GM18858 (cell line): ENCODE results near the gene SMIM22.
A peak's percentile ranks its signal among the peaks of the same experiment; 100 is the strongest.
"Not testable (repeated sequence)": the region's sequence is repeated elsewhere in the genome, so short reads cannot be mapped to it uniquely, and the experiment has no call there.

Experiments used
- ATAC-seq: cut with Tn5 transposase; IDR thresholded peaks from one replicate; pipeline ENCODE4 v1.9.1; 2021; ENCODE audit not compliant: unreplicated experiment

SMIM22 gene

DNA sequence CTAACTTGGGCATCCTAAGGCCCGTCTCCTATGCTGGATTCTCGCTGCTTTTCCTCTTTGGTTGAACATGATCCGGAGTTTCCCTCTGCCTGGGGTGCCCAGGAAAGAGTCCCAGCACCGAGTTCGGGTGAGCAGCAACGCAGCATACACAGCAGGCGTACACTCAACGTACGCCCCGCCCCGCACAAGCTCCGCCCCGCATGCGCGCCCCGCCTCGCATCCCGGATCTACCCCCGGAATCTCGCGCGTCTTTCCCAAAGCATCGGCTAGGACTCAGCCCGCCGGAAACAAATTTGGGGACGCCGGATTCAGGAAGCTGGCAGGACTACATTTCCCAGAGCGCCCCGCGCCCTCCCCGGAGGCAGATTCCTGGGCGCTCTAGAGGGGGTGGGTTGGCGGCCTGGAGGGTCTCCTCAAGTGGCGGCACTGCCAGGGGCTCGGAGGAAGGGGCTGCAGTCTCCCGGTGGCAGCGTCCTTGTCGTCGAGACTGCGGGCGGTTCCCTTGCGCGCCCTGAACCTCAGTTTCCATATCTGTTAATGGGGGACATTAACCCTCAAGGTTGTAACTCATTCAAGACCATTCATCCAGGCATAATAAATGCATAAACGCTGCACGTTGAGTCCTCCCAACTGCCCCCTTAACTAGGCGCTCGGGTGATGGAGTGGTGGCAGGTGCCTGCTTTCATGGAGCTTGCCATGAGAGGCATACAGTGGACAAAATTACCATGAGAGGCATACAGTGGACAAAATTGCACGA is 26.4 kb upstream of the SMIM22 start:
- peak; percentile 43 for ATAC-seq

DNA sequence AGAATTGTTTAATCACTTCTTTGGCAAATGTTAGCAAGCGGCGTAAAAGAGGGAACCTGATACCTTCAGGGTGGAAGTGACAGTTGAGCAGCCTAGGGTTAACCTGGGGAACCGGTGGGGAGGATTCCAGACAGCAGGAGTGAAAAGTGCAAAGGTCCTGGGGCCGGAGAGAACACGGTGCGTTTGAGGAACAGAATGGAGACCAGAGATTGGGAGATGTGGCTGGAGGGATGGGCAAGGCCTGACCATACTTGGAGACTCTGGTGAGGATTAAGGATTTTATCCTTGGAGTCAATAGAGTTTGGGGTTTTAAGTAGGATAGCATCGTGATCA is 25.9 kb upstream of the SMIM22 start:
- no peak for ATAC-seq

DNA sequence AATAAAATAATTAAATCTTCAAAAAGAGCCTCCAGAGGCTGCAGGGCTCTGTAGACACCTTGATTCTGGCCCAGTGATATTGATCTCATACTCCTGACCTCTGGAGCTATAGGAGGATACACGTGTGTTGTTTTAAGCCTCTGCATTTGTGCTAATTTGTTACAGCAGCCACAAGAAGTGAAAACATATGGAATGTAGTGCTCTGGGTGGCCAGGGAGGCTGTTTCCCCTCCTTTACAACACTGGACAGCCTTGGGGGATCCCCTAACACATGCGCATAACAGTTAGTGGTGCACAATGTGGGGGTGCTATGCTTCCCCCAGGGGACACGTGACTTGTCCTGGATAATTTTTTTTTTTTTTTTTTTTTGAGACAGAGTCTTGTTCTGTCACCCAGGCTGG is 23.5 kb upstream of the SMIM22 start:
- ATAC-seq = no peak

DNA sequence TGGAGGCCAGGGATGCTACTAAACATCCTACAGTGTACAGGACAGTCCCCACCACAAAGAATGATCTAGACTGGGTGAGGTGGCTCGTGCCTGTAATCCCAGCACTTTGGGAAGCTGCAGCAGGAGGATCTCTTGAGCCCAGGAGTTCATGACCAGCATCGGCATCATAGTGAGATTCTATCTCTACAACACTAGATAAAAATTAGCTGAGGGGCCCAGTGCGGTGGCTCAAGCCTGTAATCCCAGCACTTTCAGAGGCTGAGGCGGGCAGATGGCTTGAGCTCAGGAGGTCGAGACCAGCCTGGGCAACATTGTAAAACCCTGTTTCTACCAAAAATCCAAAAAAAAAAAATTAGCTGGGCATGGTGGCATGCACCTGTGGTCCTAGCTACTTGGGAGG is 22.8 kb upstream of the SMIM22 start:
- no peak for ATAC-seq

DNA sequence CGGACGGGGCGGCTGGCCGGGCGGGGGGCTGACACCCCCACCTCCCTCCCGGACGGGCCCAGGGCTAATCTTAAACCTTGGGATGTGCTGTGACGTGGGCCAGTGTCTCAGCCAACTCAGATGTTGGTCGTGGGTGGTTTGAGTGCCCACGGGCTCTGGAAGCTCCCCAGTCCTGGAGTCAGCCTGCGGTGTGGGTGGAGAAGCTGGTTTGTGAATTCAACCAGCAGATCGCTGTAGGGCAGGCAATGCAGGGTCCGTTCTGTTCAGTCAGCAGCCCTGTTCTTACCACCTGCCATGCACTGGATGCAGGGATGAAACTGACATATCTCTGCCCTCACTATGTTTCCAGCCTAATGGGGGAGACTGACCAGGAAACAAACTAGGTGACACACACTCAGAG is 20.2 kb upstream of the SMIM22 start:
- ATAC-seq = no peak

DNA sequence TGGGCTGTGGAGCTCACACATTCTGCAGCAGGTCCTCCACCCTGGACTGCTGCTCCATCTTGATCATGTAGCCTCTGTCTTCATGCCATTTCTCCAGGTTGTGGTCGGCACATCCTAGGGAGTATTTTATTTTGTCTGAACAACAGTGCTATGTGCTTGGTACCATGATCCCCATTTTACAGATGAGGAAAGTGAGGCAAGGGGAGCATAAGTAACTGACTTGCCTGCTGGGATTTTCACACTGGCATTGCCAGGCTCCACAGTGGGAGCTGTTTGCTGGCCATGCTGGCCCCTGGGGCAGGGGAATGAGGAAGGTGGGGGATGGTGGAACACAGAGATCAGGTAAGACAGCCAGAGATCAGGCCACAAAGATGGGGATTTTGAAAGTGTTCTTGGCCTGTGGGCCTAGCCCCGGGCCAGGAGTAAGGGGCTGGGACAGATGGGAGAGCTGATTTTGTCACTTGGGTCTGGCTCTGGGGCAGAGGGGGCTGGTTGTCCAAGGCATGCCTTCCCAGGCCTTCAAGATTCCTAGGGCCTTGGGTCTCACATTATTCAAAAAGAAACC is 18.9 kb upstream of the SMIM22 start:
- ATAC-seq = no peak

DNA sequence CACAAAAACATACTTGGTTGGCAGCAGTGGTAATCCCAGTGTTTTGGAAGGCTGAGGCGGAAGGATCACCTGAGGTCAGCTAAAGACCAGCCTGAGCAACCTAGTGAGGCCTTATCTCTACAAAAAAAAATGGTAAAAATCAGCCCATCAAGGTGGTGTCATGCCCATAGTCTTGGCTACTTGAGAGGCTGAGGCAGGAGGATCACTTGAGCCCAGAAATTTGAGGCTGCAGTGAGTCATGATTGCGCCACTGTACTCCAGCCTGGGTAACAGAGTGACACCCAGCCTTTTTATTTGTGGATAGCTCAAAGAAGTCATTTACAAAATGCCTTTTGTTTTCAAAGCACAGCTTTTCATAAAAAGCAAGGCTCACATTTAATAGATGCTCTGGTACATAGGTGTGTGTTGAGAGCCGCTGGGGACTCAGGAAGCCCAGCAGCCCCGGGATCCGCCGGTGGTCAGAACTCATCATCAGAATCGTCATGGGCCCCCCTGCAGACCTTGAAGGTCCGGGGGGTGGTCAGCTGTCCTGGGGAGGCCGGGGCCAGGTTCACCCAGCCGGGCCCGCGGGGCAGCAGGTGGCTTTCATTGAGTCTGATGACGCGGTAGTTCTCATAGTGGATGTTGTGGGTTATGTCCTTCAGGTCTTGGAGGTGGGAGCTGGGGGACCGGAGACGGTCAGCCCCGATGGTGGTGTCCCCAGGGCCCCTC is 17.7 kb upstream of the SMIM22 start:
- ATAC-seq = no peak

DNA sequence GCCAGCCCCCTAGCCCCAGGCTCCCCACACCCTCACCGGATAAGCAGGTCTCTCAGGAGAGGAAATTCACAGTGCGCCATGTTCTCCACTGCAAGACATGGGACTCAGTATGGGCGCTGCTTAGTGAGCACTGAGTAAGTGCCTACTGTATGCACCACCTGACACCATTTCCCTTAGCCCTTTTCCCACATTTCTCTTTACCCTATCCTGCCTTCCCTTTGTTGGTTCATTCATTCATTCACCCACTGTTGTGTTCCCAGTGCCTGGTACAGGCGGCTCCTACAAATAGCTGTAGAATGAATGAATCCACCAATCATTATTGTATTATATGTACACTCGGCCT is 17.1 kb upstream of the SMIM22 start:
- ATAC-seq = no peak

DNA sequence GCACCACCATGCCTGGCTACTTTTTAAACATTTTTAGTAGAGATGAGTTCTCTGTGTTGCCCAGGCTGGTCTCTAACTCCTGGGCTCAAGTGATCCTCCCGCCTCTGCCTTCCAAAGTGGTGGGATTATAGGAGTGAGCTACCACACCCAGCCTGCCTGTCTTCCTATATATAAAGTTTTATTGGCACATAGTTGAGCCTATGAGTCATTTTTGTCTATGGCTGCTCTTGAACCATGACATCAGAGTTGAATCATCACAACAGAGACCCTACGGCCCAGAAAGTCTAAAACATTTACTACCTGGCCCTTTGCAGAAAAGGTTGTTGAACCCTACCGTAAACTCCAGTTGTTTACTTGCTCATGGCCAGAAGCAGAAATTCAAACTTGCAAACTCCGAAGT is 14.9 kb upstream of the SMIM22 start:
- ATAC-seq = no peak

DNA sequence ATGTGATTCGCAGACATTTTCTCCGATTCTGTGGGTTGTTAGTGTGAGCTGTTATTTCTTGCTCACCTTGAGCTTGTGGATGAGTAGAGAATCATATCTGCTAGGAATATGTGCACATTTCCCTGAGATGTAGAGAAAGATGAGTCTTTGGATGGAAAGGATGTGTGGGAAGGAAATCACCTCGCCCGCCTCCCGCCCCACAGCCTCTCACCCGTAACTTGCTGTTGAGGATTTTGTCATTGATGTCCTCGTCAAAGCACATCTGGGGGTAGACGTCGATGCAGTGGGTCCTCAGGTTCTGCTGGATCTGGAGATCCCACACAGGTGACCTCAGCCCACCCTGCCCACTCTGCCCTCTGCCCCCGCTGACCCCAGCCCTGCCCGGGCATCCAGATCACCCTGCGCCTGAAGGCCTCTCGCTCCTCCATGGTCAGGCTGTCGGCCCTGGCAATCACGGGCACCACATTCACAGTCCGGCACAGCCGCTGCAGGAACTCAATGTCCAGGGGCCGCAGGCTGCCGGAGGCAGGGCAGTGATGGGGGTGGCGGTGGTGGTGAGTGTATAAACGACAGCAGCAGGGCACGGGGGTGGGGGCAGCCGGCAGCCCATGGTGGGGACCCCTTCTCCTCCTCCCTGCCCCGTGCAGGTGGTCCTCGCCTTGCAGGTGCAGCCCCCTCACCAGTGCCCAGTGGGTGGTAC is 11.8 kb upstream of the SMIM22 start:
- ATAC-seq = no peak

DNA sequence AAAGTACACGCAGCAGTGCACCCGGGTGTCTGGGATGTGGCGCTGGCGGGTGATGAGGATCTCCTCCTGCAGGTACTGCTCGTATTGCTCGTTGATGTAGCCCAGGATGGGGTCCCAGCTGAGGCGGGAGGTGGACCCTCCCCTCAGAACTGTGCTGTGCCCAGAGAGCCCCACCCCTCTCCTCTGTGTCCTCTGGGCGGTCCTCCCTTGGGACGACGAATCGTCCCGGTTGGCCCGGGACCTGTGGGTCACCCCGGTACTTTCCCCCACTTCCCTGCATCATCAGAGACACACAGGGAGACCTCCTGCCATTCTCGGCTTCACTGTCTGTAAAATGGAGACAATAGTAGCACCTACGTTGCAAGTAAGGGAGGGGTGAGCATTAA is 11.2 kb upstream of the SMIM22 start:
- no peak for ATAC-seq

DNA sequence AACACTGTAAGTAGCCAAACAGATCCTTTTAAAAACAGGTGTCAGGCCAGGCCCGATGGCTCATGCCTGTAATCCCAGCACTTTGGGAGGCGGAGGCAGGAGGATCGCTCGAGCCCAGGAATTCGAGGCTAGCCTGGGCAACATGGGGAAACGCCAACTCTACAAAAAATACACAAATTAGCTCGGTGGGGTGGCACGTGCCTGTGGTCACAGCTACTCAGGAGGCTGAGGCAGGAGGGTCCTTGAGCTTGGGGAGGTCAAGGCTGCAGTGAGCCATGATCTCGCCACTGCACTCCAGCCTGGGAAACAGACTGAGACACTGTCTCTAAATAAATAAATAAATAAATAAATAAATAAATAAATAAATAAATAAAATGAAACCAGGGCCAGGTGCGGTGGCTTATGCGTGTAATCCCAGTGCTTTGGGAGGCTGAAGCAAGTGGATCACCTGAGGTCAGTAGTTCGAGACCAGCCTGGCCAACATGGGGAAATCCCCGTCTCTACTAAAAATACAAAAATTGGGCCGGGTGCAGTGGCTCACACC is 10.7 kb upstream of the SMIM22 start:
- not testable (repeated sequence) for ATAC-seq

DNA sequence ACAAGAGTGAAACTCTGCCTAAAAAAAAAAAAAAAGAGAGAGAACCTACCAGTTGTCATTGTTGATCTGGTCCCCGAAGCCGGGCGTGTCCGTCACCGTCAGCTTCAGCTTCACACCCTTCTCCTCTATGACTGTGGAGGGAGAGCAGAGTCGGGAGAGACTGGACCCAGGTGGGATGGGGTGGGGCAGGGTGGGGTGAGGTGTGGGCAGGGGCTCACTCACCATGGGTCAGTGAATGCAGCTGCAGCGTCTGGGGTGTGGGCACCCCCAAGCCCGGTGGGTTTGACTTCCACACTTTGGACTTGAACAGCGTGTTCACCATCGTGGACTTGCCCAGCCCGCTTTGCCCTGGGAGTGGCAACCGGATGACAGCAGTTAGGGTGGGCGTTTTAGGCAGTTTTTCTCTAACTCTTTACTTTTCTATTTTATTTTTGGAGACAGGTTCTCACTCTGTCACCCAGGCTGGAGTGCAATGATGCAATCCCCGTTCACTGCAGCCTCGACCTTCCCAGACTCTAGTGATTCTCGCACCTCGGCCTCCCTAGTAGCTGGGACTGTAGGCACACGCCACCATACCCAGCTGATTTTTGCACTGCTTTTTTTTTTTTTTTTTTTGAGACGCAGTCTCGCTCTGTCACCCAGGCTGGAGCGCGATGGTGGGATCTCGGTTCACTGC is 9.3 kb upstream of the SMIM22 start:
- ATAC-seq = no peak

DNA sequence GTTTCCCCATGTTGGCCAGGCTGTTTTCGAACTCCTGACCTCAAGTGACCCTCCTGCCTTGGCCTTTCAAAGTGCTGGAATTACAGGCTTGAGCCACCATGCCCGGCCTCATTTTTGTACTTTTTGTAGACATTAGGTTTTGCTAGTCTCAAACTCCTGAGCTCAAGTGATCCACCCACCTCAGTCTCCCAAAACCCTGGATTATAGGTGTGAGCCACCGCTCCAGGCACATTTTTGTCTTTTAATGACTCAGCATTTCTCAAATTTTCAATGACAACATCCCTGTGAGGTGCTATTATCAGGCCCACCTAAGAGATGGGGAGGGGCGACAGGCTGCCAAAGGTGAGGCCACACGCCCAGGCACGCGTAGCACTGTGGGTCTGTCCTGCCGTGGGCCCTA is 8.1 kb upstream of the SMIM22 start:
- no peak for ATAC-seq

DNA sequence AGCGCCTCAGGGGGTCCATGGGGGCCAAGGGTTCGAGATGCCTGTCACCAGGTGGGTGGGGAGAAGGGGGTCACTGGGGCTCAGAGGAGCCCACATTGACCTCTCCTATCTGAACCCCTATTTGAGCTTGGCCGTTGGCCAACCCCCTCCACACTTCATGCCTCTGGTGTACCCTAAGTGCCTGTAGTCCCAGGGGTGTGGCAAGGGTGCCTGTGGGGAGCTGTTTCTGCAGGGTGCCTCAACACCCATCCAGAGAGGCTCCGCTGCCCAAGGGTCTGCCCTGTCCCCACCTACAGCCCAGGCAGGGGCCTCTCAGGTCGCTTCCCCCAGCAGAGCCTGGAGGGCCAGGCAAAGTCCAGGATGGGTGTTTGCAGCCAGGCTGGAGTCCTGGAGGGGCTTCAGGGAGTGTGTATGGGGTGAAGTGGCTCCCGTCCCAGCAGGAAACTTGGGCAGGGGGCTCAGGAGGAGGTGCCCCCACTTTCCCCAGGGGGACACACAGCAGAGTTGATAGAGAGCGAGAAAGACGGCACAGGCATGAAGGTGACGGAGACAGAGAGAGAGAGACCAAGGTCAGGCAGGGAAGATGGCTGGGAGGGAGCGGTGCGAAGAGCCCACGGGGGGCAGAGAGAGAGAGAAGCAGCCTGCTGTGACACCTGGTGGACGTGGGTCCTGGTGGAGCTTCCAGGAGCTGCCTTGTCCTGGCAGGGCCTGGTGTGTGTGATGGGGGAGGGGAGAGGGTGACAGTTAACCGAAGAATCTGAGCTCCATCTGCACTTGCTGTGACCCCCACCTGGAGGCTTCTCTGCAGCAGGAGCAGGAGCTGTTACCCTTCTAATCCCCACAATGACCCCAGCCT is 7.3 kb upstream of the SMIM22 start, which contains the start of gene SEPTIN12:
TSS of gene SEPTIN12 (minus strand) at position 719 of the 856 bp plus-strand sequence. CDS start at position 19, 700 bp downstream.
- ATAC-seq = no peak

DNA sequence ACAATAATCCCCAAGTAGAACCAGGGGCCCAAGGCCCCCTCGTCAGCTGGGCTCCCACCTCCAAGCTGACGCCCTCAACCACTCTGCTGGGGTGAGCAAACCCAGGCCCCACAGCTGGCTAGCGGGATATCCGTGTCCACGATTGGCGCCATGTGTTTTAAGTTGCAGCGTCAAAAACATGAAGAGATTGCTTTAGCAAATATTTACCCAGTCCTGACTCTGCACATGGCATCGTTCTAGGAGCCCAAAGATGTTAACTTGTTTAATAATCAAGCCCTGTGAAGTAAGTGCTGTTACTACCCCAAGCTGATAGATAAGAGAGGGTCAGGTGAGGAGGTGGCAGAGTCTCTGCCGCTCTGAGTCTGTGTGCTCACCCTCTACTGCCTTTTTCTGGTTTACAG is 6.7 kb upstream of the SMIM22 start:
- ATAC-seq = no peak

DNA sequence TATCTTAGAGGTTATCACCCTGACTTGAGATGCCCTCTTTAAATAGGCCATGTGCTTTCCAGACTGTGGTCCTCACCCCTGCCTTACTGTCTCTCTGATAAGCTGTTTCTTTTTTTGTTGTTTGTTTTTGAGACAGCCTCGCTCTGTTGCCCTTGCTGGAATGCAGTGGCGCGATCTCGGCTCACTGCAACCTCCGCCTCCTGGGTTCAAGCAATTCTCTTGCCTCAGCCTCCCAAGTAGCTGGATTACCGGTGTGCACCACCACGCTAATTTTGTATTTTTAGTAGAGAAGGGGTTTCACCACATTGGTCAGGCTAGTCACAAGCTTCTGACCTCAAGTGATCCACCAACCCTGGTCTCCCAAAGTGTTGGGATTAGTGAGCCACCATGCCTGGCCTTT is 6.3 kb upstream of the SMIM22 start:
- ATAC-seq = no peak

DNA sequence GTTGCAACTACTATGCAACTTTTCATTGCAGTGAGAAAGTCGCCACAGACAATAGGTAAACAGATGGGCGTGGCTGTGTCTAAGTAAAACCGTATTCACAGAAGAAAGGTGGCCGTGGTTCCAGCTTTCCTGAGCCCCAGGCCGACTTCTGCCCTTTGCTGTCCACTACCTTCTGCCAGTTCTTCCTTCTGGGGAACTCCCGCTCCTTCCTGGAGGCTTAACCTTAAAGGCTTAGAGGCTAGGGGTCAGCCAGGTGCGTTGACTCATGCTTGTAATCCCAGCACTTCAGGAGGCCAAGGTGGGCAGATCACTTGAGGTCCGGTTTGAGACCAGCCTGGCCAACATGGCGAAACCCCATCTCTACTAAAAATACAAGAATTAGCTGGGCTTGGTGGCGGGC is 4.9 kb upstream of the SMIM22 start:
- no peak for ATAC-seq

DNA sequence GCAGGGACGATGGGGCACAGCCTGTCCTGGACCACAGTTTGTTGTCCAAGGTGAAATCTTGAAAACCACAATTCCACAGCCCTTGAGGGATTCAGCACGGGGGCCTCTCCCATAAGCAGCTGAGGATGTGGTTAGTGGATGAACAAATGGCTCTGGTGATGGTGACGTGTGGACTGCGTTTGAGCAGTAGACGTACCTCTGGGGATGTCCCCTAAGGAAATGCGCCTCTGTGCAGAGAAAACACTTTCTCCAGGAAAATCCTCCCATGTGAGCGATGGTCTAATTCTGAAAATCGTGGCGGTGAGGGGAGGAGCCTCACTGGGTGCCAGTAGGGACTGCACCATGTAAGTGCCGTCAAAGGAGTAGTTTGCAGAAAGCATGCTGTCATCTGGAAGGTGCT is 4.3 kb upstream of the SMIM22 start:
- no peak for ATAC-seq

DNA sequence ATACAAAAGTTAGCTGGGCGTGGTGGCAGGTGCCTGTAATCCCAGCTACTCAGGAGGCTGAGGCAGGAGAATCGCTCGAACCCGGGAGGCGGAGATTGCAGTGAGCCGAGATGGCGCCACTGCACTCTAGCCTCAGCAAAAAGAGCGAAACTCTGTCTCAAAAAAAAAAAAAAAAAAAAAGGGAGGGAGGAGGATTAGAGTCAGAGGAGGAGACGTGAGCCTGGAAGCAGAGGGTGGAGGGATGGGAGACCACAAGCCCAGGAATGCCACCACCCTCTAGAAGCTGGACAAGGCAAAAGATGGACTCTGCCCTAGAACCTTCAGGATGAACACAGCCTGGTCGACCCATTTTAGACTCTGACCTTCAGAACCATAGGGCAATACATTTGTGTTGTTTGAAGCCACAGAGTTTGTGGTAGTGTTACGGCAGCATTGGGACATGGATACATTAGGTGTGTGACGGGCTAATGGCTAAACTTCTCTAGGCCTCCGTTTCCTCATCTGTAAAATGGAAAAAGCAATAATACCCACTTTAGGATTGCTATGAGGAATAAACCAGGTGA is 2.1 kb upstream of the SMIM22 start:
- ATAC-seq = no peak
